Upper lobe of left lung (tissue), 4 donors: Measurements from ENCODE around the gene ACP3.

Experiments
- CTCF ChIP-seq, 6 experiments: fragments of 450-650 bp in 4 of 6; fragments of 200-600 bp in 2 of 6; sonication (generic) in 2 of 6; IDR thresholded peaks; one replicate each; pipeline ENCODE4 v1.5.1; 2016 to 2019; ENCODE audit warnings: antibody characterized with exemption in 6 of 6
- EP300 ChIP-seq, 4 donors: sonication (generic); formaldehyde crosslinking; IDR thresholded peaks; one replicate each; pipeline ENCODE4 v1.5.1; 2017; ENCODE audit warnings: antibody characterized with exemption in 4 of 4, control low read depth in 2 of 4
- POLR2A ChIP-seq, 4 donors: fragments of 450-650 bp; IDR thresholded peaks; one replicate each; pipeline ENCODE4 v1.5.1; 2016 to 2017; ENCODE audit warnings: antibody characterized with exemption in 4 of 4, mild to moderate bottlenecking in 2 of 4

GRCh38 chr3:132342610-132343009 is 25.4 kb downstream of the ACP3 start:
- TF ChIP-seq CTCF (IDR thresholded peaks at IDR 0.05): no peak
- TF ChIP-seq POLR2A (IDR thresholded peaks at IDR 0.05): no peak
- no peak for TF ChIP-seq EP300 (IDR thresholded peaks at IDR 0.05)
